Stimulated activated CD8-positive, alpha-beta memory T cell treated with anti-CD3 and anti-CD28 coated beads, Interleukin-4, amount 100 ng/mL, for 48 hours (primary cell): ENCODE results near the gene DOCK9.

Experiments used
- DNase-seq: peaks from one replicate; pipeline ENCODE4 v3.0.0-alpha.2; 2020

The DOCK9 gene

GRCh38 chr13:98997738-98998641, 20.1 kb upstream of the DOCK9 start:
- DNase-seq, result peak; percentile 44

GRCh38 chr13:98997011-98997730, 19.3 kb upstream of the DOCK9 start:
- DNase-seq, result no peak

- no peak for DNase-seq
These were observed 18.2 kb upstream of the DOCK9 start for GRCh38 chr13:98996046-98996445.

GRCh38 chr13:98994896-98995295, 17.0 kb upstream of the DOCK9 start:
- no peak for DNase-seq

GRCh38 chr13:98994080-98994479, 16.2 kb upstream of the DOCK9 start:
- DNase-seq, result no peak

- no peak for DNase-seq
These were observed 14.5 kb upstream of the DOCK9 start for GRCh38 chr13:98992355-98992754.

- no peak for DNase-seq
These were observed 12.8 kb upstream of the DOCK9 start for GRCh38 chr13:98990701-98991100.

- no peak for DNase-seq
These were observed 11.8 kb upstream of the DOCK9 start for GRCh38 chr13:98989469-98990235.

- no peak for DNase-seq
These were observed 10.9 kb upstream of the DOCK9 start for GRCh38 chr13:98988780-98989179.

- DNase-seq, result no peak
These were observed 10.4 kb upstream of the DOCK9 start for GRCh38 chr13:98988277-98988676.

- no peak for DNase-seq
These were observed 9.4 kb upstream of the DOCK9 start for GRCh38 chr13:98987275-98987674.

- no peak for DNase-seq
These were observed 8.5 kb upstream of the DOCK9 start for GRCh38 chr13:98986226-98986846.

GRCh38 chr13:98985591-98985990, 7.7 kb upstream of the DOCK9 start:
- no peak for DNase-seq

GRCh38 chr13:98984983-98985382, 7.1 kb upstream of the DOCK9 start:
- DNase-seq, result no peak

GRCh38 chr13:98984118-98984517, 6.3 kb upstream of the DOCK9 start:
- DNase-seq, result no peak

GRCh38 chr13:98983182-98983581, 5.3 kb upstream of the DOCK9 start:
- no peak for DNase-seq

- no peak for DNase-seq
These were observed 3.7 kb upstream of the DOCK9 start for GRCh38 chr13:98981369-98982080.

- DNase-seq, result no peak
These were observed 1.3 kb upstream of the DOCK9 start for GRCh38 chr13:98979012-98979660.

GRCh38 chr13:98978280-98978679, 416 bp upstream of the DOCK9 start:
- no peak for DNase-seq

- no peak for DNase-seq
These were observed 923 bp downstream of the DOCK9 start for GRCh38 chr13:98976941-98977340.

- no peak for DNase-seq
These were observed 1.5 kb downstream of the DOCK9 start for GRCh38 chr13:98976338-98976737.

GRCh38 chr13:98975822-98976261, 2.0 kb downstream of the DOCK9 start:
- no peak for DNase-seq
